ENCODE measurements around the gene FRG2. TPM values are rescaled to one million over a fixed set of nuclear protein-coding genes. Genes with fewer than 3 reads are reported as not detected.
"Not testable (repeated sequence)": the region's sequence is repeated elsewhere in the genome, so short reads cannot be mapped to it uniquely, and the experiment has no call there.

The FRG2 gene
- total and polyA plus RNA-seq, 2 donors (not counting 3 experiments of a cell fraction or from before 2014, with no cell fraction given), result not detected

DNA sequence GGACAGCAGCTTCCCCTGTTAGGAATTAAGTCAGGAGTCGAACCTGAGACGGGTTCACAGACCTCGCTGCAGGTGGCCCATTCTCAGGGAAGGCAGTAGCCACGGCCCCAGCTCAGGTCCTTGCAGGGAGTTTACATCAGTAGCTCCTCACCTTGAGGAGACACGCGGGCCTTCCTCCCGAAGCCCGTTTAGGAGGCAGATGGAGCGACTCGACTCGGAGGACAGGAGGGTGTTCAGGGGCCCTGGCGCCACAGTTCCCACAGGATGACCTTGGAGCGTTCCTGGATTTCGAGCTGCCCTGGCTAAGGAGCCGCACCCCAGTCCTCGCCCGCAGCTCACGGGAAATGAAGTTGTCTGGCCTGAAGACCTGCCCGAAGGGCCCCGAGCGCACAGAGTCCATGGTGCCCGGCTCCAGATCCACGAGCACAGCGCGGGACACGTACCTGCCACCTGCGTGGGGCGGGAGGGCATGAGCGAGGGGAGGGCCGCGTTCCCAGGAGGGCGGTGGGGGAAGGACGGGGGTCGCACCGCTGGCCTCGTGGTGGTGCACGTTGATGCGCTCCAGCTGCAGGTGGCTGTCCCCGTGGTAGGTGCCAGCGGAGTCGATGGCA lies 43.0 kb downstream of the FRG2 start:
- intact Hi-C loops (cut with micrococcal nuclease); H3K27ac ChIP-seq (ENCODE audit: insufficient read depth, low read depth, low read length); H3K9me3 ChIP-seq (replicated peaks; ENCODE audit: control insufficient read depth, insufficient read depth, low read length); H2AFZ ChIP-seq (ENCODE audit: low read depth, low read length); CTCF ChIA-PET; H4K20me1 ChIP-seq (replicated peaks; ENCODE audit: control insufficient read depth, extremely low read depth, insufficient read depth, low read length); H3K9me1 ChIP-seq (replicated peaks; ENCODE audit: control insufficient read depth, extremely low read depth, insufficient read depth, low read length); POLR2A ChIA-PET; H3K4me3 ChIP-seq (replicated peaks in 1 of 3; ENCODE audit: insufficient read depth in 1 of 3, low read depth in 1 of 3, low read length in 3 of 3); H3K27me3 ChIP-seq (ENCODE audit: control insufficient read depth in 2 of 2, insufficient read depth in 2 of 2, low read length in 2 of 2); H3K4me2 ChIP-seq (ENCODE audit: insufficient read depth, low read length); DNase-seq (ENCODE audit: low read depth, low spot score); H3K4me1 ChIP-seq (ENCODE audit: control insufficient read depth, extremely low read depth, insufficient read depth, low read length); H3K9ac ChIP-seq (replicated peaks; ENCODE audit: extremely low read depth, insufficient read depth, low read length); BruUV-seq (replicated peaks); H3K79me2 ChIP-seq (ENCODE audit: control insufficient read depth, insufficient read depth, low read length); FAIRE-seq; dilution Hi-C loops (cut with MboI; ENCODE audit: extremely low pct_ligation_motif_present, low sequenced_read_pairs); H3K36me3 ChIP-seq (ENCODE audit: control insufficient read depth in 2 of 2, extremely low read depth in 1 of 2, insufficient read depth in 2 of 2, low read length in 2 of 2): not testable (repeated sequence)

DNA sequence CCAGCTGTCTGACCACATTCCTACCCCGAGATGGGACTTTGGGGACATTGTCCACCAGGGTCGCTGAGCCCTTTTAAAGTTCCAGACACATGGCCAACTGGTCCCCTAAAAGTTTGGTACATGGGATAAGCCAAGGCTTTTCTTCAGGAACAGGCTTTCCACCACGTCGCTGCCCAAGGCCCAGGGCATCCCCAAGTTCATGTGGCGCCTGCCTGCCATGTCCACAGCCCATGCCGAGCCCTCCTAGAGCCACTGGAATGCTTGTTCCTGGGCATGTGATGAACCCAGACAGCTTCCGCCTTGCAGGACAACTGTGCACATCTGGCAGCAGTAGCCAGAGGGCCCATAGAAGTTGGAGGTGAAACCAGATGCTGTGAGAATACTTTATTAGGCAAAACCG lies 45.1 kb downstream of the FRG2 start:
- no peaks in the 10 kb centered on the region for H3K4me1 ChIP-seq (ENCODE audit: control insufficient read depth, extremely low read depth, insufficient read depth, low read length)
- no peak overlapping the region for H3K4me3 ChIP-seq (replicated peaks in 1 of 3; ENCODE audit: insufficient read depth in 1 of 3, low read depth in 1 of 3, low read length in 3 of 3)
- dilution Hi-C loops (cut with MboI; ENCODE audit: extremely low pct_ligation_motif_present, low sequenced_read_pairs) (no loop called here), intact Hi-C loops (cut with micrococcal nuclease) (no loop called here)
- H3K27ac ChIP-seq (ENCODE audit: insufficient read depth, low read depth, low read length), result no peak overlapping the region
- no peak overlapping the region for H3K9ac ChIP-seq (replicated peaks; ENCODE audit: extremely low read depth, insufficient read depth, low read length)
- no peaks in the 10 kb centered on the region for H3K79me2 ChIP-seq (ENCODE audit: control insufficient read depth, insufficient read depth, low read length)
- no peak overlapping the region for H3K4me2 ChIP-seq (ENCODE audit: insufficient read depth, low read length)
- H3K9me3 ChIP-seq (replicated peaks; ENCODE audit: control insufficient read depth, insufficient read depth, low read length), result no peaks in the 10 kb centered on the region
- no TSS peak for BruUV-seq (replicated peaks)
- TF ChIP-seq FOS (IDR thresholded peaks at IDR 0.05; ENCODE audit: borderline replicate concordance, insufficient read depth, low read length), result no peak
- TF ChIP-seq, protein P1, sequence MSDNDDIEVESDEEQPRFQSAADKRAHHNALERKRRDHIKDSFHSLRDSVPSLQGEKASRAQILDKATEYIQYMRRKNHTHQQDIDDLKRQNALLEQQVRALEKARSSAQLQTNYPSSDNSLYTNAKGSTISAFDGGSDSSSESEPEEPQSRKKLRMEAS (IDR thresholded peaks at IDR 0.05; ENCODE audit: insufficient read depth, insufficient read length), result no peak
- no peak for TF ChIP-seq GATA2 (IDR thresholded peaks at IDR 0.05; ENCODE audit: insufficient read depth, insufficient read length, low read depth, low read length)
- TF ChIP-seq, protein P2, sequence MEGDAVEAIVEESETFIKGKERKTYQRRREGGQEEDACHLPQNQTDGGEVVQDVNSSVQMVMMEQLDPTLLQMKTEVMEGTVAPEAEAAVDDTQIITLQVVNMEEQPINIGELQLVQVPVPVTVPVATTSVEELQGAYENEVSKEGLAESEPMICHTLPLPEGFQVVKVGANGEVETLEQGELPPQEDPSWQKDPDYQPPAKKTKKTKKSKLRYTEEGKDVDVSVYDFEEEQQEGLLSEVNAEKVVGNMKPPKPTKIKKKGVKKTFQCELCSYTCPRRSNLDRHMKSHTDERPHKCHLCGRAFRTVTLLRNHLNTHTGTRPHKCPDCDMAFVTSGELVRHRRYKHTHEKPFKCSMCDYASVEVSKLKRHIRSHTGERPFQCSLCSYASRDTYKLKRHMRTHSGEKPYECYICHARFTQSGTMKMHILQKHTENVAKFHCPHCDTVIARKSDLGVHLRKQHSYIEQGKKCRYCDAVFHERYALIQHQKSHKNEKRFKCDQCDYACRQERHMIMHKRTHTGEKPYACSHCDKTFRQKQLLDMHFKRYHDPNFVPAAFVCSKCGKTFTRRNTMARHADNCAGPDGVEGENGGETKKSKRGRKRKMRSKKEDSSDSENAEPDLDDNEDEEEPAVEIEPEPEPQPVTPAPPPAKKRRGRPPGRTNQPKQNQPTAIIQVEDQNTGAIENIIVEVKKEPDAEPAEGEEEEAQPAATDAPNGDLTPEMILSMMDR (IDR thresholded peaks at IDR 0.05; ENCODE audit: extremely low read depth in 1 of 2, insufficient read depth in 1 of 2, low read depth in 1 of 2, low read length in 2 of 2), result no peak
- TF ChIP-seq POLR2A (IDR thresholded peaks at IDR 0.05; ENCODE audit: low read depth, low read length), result no peak
- TF ChIP-seq POLR2AphosphoS5 (IDR thresholded peaks at IDR 0.05; ENCODE audit: insufficient read depth, low read depth, low read length), result no peak
- TF ChIP-seq MYC (IDR thresholded peaks at IDR 0.05; ENCODE audit: low read depth, low read length), result no peak
- no peak for TF ChIP-seq EZH2 (IDR thresholded peaks at IDR 0.05; ENCODE audit: borderline replicate concordance, low read depth, low read length, severe bottlenecking)
- TF ChIP-seq JUN (IDR thresholded peaks at IDR 0.05; ENCODE audit: borderline replicate concordance, insufficient read depth, insufficient read length, low read depth), result no peak
- DNase-seq (ENCODE audit: low read depth, low spot score) (no peak), FAIRE-seq (no peak)
- H3K36me3 ChIP-seq (ENCODE audit: control insufficient read depth in 2 of 2, extremely low read depth in 1 of 2, insufficient read depth in 2 of 2, low read length in 2 of 2), result no peaks in the 10 kb centered on the region
- ChIA-PET POLR2A (no interaction called here), CTCF (no interaction called here)
- H2AFZ ChIP-seq (ENCODE audit: low read depth, low read length), result no peak overlapping the region
- no peaks in the 10 kb centered on the region for H4K20me1 ChIP-seq (replicated peaks; ENCODE audit: control insufficient read depth, extremely low read depth, insufficient read depth, low read length)
- no peaks in the 10 kb centered on the region for H3K9me1 ChIP-seq (replicated peaks; ENCODE audit: control insufficient read depth, extremely low read depth, insufficient read depth, low read length)
- H3K27me3 ChIP-seq (ENCODE audit: control insufficient read depth in 2 of 2, insufficient read depth in 2 of 2, low read length in 2 of 2), result no peaks in the 10 kb centered on the region

DNA sequence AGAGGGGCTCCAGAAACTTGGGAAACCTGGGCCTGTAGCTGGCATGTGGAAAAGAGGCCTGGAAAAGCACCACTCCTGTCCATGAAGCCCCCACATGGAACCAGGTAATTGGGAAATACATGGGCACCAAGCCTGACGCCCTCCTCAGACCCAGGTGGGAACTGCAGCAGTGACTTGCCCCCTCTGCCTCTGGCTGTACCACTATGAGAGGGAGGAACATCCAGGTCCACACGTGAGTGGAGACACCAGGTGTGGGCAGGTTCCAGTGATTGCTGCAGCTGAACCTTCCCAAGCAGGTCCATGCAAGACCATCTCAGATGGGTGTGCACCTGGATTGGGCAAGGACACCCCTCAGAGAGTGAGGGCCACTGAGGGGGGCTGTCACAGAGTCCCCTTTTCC lies 46.8 kb downstream of the FRG2 start:
- H2AFZ ChIP-seq (ENCODE audit: low read depth, low read length); H3K4me1 ChIP-seq (ENCODE audit: control insufficient read depth, extremely low read depth, insufficient read depth, low read length); POLR2A ChIA-PET; H3K9ac ChIP-seq (replicated peaks; ENCODE audit: extremely low read depth, insufficient read depth, low read length); H3K36me3 ChIP-seq (ENCODE audit: control insufficient read depth in 2 of 2, extremely low read depth in 1 of 2, insufficient read depth in 2 of 2, low read length in 2 of 2); H3K9me1 ChIP-seq (replicated peaks; ENCODE audit: control insufficient read depth, extremely low read depth, insufficient read depth, low read length); BruUV-seq (replicated peaks); intact Hi-C loops (cut with micrococcal nuclease); H3K4me2 ChIP-seq (ENCODE audit: insufficient read depth, low read length); H3K9me3 ChIP-seq (replicated peaks; ENCODE audit: control insufficient read depth, insufficient read depth, low read length); H3K4me3 ChIP-seq (replicated peaks in 1 of 3; ENCODE audit: insufficient read depth in 1 of 3, low read depth in 1 of 3, low read length in 3 of 3); DNase-seq (ENCODE audit: low read depth, low spot score); H4K20me1 ChIP-seq (replicated peaks; ENCODE audit: control insufficient read depth, extremely low read depth, insufficient read depth, low read length); FAIRE-seq; H3K27me3 ChIP-seq (ENCODE audit: control insufficient read depth in 2 of 2, insufficient read depth in 2 of 2, low read length in 2 of 2); H3K27ac ChIP-seq (ENCODE audit: insufficient read depth, low read depth, low read length); CTCF ChIA-PET; H3K79me2 ChIP-seq (ENCODE audit: control insufficient read depth, insufficient read depth, low read length); dilution Hi-C loops (cut with MboI; ENCODE audit: extremely low pct_ligation_motif_present, low sequenced_read_pairs): not testable (repeated sequence)
